ENCODE results near the gene CCNE1. TPM values are rescaled to one million over a fixed set of nuclear protein-coding genes. Genes with fewer than 3 reads are reported as not detected.

Gene CCNE1
- total RNA-seq, 1 donor: 4.7 TPM

DNA sequence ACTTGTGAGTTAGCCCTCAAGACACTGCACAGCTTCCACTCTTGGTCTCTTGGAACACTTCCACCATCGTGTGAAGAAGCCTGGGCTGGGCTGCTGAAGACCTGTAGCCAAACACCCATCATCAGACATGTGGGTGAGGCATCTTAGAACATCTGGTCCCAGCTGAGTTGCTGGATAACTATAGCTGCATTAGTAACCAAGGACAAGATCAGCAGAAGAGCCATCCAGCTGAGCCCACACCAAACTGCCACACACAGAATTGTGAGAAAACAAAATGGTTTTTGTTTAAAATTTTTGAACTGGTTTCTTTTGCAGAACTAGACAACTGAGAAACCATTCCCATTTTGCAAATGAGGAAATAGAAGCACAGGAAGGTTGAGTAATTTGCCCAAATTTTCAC lies 56.2 kb downstream of the CCNE1 start:
- Histone ChIP-seq H3K4me3 (ENCODE audit: insufficient read depth, low read length) (no peak overlapping the region), H4K20me1 (ENCODE audit: insufficient read depth, low read length) (no peaks in the 10 kb centered on the region), H3K27me3 (ENCODE audit: insufficient read depth, low read length) (peaks cover 17% of the 10 kb centered on the region), H3K4me2 (ENCODE audit: insufficient read depth, low read length) (no peak overlapping the region), H3K27ac (ENCODE audit: low read depth, low read length) (no peak overlapping the region), H3K9me3 (ENCODE audit: low read depth, low read length) (no peaks in the 10 kb centered on the region), H2AFZ (ENCODE audit: low read length) (no peak overlapping the region), H3K36me3 (ENCODE audit: insufficient read depth, low read length) (no peaks in the 10 kb centered on the region), H3K79me2 (ENCODE audit: insufficient read depth, low read length) (no peaks in the 10 kb centered on the region), H3K4me1 (ENCODE audit: insufficient read depth, low read length) (no peaks in the 10 kb centered on the region)
- no peak for DNase-seq (ENCODE audit: insufficient read length, low spot score, missing footprints)
- TF ChIP-seq, protein P1, sequence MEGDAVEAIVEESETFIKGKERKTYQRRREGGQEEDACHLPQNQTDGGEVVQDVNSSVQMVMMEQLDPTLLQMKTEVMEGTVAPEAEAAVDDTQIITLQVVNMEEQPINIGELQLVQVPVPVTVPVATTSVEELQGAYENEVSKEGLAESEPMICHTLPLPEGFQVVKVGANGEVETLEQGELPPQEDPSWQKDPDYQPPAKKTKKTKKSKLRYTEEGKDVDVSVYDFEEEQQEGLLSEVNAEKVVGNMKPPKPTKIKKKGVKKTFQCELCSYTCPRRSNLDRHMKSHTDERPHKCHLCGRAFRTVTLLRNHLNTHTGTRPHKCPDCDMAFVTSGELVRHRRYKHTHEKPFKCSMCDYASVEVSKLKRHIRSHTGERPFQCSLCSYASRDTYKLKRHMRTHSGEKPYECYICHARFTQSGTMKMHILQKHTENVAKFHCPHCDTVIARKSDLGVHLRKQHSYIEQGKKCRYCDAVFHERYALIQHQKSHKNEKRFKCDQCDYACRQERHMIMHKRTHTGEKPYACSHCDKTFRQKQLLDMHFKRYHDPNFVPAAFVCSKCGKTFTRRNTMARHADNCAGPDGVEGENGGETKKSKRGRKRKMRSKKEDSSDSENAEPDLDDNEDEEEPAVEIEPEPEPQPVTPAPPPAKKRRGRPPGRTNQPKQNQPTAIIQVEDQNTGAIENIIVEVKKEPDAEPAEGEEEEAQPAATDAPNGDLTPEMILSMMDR (IDR thresholded peaks at IDR 0.05; ENCODE audit: extremely low read depth, low read depth, low read length): no peak

DNA sequence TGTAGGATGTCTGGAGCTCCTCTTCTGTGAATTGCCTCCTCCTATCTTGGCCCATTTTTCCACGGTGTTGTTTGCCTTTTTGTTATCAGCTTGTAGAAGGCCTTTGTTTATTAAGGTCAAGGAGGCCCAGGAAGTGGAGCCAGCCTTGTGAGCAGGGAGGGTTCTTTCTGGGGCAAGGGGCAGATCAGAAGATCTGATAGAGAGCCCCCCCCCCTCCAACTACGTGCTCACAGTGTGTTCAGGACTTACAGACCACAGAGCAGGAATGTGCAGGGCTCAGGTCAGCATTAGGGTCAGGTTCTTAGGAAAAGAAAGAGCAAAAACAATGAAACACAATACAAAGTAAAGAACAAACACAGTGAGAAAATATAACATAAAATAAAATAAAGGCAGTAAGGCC lies 59.4 kb downstream of the CCNE1 start:
- Histone ChIP-seq H3K27me3 (ENCODE audit: insufficient read depth, low read length) (peaks cover 9% of the 10 kb centered on the region), H3K27ac (ENCODE audit: low read depth, low read length) (no peak overlapping the region), H3K36me3 (ENCODE audit: insufficient read depth, low read length) (no peaks in the 10 kb centered on the region), H2AFZ (ENCODE audit: low read length) (no peak overlapping the region), H3K4me2 (ENCODE audit: insufficient read depth, low read length) (no peak overlapping the region), H3K79me2 (ENCODE audit: insufficient read depth, low read length) (no peaks in the 10 kb centered on the region), H3K4me3 (ENCODE audit: insufficient read depth, low read length) (no peak overlapping the region), H4K20me1 (ENCODE audit: insufficient read depth, low read length) (no peaks in the 10 kb centered on the region), H3K4me1 (ENCODE audit: insufficient read depth, low read length) (no peaks in the 10 kb centered on the region), H3K9me3 (ENCODE audit: low read depth, low read length) (no peaks in the 10 kb centered on the region)
- TF ChIP-seq, protein P1 (IDR thresholded peaks at IDR 0.05; ENCODE audit: extremely low read depth, low read depth, low read length): no peak
- no peak for DNase-seq (ENCODE audit: insufficient read length, low spot score, missing footprints)

DNA sequence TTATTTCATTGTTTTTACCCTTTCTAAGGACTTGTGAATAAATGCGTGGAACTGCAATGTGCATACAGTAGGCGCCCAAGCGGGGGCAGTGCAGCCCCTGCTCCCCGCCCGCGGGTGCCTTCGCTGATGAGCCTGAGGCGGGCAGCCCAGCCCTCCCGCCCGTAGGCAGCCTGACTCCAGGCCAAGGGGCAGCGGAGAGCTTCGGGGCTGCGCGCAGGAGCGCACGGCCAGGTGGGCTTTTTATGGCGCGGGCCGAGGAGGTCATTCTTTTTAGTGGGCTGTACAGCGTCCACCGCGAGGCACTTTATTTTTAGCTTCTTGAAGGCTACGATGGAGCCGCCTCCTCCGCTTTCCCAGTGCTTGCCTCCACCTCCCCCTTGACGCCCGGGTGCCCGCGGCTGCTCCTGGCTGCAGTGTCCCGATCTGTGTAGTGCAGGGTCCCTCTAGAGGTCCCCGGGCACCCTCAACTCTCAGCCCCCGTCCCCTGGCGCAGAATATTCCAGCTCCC lies 60.5 kb downstream of the CCNE1 start:
- H3K4me2 ChIP-seq (ENCODE audit: insufficient read depth, low read length): no peak overlapping the region
- H3K27ac ChIP-seq (ENCODE audit: low read depth, low read length): no peak overlapping the region
- no peaks in the 10 kb centered on the region for H4K20me1 ChIP-seq (ENCODE audit: insufficient read depth, low read length)
- H3K4me1 ChIP-seq (ENCODE audit: insufficient read depth, low read length): no peaks in the 10 kb centered on the region
- no peak overlapping the region for H3K4me3 ChIP-seq (ENCODE audit: insufficient read depth, low read length)
- no peak overlapping the region for H2AFZ ChIP-seq (ENCODE audit: low read length)
- no peaks in the 10 kb centered on the region for H3K36me3 ChIP-seq (ENCODE audit: insufficient read depth, low read length)
- peaks cover 9% of the 10 kb centered on the region for H3K27me3 ChIP-seq (ENCODE audit: insufficient read depth, low read length)
- TF ChIP-seq, protein P1 (IDR thresholded peaks at IDR 0.05; ENCODE audit: extremely low read depth, low read depth, low read length): no peak
- H3K79me2 ChIP-seq (ENCODE audit: insufficient read depth, low read length): no peaks in the 10 kb centered on the region
- peak; percentile 84 for DNase-seq (ENCODE audit: insufficient read length, low spot score, missing footprints)
- H3K9me3 ChIP-seq (ENCODE audit: low read depth, low read length): no peaks in the 10 kb centered on the region

DNA sequence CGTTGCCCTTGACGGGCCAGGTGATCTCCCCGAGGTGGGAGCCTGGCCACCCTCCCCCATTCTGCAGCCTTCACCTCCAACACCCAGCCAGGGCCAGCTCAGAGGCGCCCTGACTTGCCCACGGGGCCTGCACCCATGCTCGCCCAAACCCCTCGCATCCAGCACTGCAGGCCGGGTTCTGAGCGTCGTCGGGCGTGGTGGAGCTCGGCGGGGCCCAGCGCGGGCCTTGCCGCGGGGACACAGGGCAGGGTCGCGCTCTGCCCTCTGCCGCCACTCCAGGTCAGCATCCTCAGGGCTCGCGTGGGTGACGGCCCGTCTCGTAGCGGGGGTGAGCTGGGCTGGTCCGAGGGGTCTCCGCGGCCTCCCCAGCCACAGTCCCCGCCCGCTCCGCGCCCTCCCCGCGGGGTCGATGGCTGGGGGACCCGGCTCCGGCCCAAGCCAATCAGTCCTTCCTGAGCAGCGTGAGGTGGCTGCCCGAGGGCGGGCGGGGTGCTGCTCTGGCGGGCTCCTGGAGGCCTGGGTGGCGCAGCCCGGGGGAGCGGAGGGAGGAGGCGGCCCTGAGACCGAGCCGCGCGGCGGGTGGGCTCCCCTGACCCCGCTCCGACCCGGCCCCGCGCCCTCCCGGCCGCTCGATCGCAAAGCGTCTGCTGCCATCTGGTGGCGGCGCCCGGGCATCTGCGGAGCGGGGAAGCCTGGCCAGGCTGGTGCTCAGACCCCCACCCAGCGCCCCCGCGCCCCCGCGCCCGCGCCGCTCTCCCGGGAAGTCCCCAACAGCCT lies 61.4 kb downstream of the CCNE1 start:
- Histone ChIP-seq H2AFZ (ENCODE audit: low read length) (peak overlapping the region; percentile 62), H3K4me2 (ENCODE audit: insufficient read depth, low read length) (peak overlapping the region; percentile 74), H3K27ac (ENCODE audit: low read depth, low read length) (no peak overlapping the region), H3K4me3 (ENCODE audit: insufficient read depth, low read length) (peak overlapping the region; percentile 59), H3K27me3 (ENCODE audit: insufficient read depth, low read length) (peaks cover 9% of the 10 kb centered on the region), H3K4me1 (ENCODE audit: insufficient read depth, low read length) (no peaks in the 10 kb centered on the region), H3K36me3 (ENCODE audit: insufficient read depth, low read length) (no peaks in the 10 kb centered on the region), H3K79me2 (ENCODE audit: insufficient read depth, low read length) (no peaks in the 10 kb centered on the region), H4K20me1 (ENCODE audit: insufficient read depth, low read length) (no peaks in the 10 kb centered on the region), H3K9me3 (ENCODE audit: low read depth, low read length) (no peaks in the 10 kb centered on the region)
- DNase-seq (ENCODE audit: insufficient read length, low spot score, missing footprints): peak; percentile 95
- TF ChIP-seq, protein P1 (IDR thresholded peaks at IDR 0.05; ENCODE audit: extremely low read depth, low read depth, low read length): peak; percentile 39

All from osteoblast (primary cell).